GM18511 (cell line): ENCODE measurements around the gene AREG.
"Not testable (repeated sequence)": the region's sequence is repeated elsewhere in the genome, so short reads cannot be mapped to it uniquely, and the experiment has no call there.

Experiments used
- ATAC-seq: cut with Tn5 transposase; IDR thresholded peaks from one replicate; pipeline ENCODE4 v1.9.1; 2021; ENCODE audit warnings: mild to moderate bottlenecking, moderate library complexity; ENCODE audit not compliant: unreplicated experiment

AREG gene, protein sequence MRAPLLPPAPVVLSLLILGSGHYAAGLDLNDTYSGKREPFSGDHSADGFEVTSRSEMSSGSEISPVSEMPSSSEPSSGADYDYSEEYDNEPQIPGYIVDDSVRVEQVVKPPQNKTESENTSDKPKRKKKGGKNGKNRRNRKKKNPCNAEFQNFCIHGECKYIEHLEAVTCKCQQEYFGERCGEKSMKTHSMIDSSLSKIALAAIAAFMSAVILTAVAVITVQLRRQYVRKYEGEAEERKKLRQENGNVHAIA

DNA sequence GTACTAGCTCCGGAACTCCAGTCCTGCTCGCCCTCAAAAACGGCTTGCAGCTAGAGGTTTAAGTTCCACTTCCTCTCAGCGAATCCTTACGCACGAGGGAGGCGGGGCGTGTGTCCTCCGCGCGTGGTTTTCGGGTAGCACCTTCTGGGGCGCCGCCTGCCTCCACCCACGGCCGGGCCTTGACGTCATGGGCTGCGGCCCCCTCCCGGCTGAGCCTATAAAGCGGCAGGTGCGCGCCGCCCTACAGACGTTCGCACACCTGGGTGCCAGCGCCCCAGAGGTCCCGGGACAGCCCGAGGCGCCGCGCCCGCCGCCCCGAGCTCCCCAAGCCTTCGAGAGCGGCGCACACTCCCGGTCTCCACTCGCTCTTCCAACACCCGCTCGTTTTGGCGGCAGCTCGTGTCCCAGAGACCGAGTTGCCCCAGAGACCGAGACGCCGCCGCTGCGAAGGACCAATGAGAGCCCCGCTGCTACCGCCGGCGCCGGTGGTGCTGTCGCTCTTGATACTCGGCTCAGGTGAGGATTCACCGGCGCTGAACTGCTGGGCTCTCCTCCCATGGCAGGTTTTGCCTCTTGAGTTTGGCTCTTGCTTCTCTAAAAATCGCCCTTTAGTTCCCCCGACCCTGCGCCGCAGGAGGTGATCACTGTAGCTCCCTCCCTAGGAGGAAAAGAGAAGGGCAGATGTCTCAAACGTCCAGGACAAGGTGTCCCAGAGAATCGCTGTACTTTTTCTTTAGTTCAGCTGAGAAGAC lies at the start of gene AREG:
AREG (plus strand) TSS at position 246 of the 752 bp plus-strand sequence; CDS start at position 456, 210 bp downstream.
- ATAC-seq, result peak; percentile 92

DNA sequence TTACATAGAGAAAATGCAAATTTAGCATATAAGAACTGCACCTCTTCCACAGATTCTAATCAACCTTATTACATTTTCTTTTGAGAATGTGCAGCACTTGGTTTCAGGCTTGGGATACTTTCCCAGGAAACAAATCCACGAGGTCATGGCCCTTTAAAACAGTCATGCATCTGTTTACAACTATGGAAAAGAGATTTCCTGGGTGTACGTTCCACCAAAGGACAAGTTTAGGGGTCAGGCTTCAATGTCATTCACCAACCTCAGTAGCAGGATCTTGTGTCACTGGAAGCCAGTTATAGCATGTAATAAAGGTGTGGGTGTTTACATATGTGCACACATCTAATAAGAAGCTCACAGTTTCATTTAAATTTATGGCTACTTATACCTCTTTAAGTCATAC lies 49.3 kb upstream of the AREG start:
- no peak for ATAC-seq

DNA sequence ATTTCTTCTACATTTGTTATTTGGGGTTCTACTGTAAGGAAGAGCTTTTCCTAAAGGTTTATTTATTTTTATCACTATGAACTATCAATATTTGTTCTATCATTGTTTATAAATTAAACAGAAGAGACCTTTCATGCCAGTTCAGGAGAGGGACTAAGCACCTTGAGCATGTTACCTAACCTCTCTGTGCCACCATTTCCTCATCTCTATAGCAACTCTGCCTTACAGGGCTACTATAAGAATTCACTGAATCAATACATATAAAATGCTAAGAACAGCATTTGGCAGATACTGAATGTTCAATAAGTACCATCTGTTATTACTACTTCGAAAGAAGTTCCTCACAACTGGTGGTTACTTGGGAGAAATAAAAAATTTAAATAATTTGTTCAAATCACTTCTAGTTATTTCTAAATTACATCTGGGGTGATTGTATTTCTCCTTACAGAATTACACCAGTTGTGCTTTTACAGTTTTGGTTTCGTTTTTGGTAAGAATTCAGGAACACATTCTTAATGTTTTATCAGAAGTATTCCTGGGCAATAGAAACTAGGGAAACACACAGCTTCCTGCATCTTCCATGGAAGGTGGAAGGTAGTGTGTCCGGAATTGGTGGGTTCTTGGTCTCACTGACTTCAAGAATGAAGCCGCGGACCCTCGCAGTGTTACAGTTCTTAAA lies 47.0 kb upstream of the AREG start:
- ATAC-seq, result peak; percentile 60

DNA sequence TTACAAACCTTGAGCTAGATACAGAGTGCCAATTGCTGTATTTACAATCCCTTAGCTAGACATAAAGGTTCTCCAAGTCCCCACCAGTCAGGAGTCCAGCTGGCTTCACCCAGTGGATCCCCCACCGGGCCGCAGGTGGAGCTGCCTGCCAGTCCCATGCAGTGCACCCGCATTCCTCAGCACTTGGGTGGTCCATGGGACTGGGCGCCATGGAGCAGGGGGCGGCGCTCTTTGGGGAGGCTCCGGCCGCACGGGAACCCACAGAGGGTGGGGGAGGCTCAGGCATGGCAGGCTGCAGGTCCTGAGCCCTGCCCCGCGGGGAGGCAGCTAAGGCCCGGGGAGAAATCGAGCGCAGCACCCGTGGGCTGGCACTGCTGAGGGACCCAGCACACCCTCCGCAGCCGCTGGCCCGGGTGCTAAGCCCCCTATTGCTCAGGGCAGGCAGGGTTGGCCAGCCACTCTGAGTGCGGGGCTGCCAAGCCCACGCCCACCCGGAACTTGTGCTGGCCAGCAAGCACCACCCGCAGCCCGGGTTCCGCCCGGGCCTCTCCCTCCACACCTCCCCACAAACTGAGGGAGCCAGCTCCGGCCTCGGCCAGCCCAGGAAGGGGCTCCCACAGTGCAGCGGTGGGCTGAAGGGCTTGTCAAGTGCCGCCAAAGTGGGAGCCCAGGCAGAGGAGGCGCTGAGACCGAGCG lies 45.9 kb upstream of the AREG start:
- not testable (repeated sequence) for ATAC-seq

DNA sequence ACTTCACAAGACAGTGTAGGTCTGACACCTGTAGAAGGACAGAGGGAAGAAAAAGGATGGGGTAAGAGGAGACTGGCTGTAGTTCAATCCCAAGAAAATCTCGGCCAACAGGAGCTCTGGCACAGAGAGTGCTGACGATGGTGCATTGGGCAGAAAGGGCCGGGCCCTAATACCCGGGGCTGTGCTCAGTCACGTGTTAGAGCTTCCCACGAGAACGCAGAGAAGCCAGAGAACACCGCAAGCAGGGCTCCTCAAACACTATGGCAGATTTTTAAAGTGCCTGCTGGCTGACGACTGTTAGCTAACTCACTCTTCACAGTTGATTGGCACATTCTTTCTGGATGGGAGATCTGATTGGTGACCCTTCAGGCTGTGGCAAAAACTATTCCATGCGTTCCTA lies 44.5 kb upstream of the AREG start:
- no peak for ATAC-seq

DNA sequence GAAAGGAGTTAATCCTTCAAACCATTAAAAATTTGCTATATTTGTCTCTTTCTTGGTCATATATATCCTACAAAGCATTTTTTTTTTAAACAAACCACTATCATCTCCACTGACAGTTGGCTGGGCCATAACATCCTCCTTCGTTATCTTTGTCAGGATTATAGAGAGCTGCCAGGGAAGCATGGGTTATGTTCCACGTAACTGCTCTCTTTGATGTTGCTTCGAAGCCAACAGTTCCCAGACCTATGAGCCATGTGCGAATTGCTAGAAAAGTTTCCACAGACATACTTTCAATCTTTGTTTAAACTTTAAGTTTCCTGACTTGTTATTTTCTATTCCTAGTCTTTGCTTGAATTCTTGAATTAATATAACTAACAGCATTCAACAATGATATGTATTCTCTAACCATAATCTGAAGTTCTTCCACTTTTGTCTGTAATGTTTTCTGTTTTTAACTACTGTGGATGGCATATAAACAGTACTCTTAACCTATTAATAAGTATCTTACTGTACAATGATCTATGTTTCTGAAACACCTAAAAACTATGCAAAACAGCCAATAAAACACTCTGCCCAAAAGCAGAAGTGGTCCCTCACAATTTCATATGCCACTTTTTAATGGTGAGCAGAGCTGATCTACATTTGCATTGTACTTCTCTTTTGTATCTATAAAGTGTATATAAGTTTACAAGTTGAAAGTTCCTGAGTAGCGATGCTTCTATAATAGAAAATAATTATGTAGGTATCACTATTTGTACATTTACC lies 42.1 kb upstream of the AREG start:
- ATAC-seq, result peak; percentile 98

DNA sequence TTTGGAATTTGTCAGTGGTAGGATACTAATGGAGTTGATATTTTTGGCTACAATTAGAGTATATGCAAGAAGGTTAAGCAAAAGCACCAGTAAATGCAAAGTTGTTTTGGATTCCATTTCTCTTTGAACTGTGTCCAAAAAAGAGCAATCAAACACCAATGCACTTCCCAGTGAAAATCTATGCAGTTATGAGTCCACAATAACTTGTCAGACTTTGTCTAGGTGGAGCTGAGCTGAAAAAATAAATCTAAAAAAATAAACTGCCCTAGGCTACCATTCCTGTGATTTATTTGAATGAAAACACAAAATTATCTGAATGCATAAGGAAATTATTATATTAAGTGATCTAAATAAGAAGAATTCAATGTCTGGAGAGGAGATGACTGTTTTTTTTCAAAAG lies 37.0 kb upstream of the AREG start:
- no peak for ATAC-seq

DNA sequence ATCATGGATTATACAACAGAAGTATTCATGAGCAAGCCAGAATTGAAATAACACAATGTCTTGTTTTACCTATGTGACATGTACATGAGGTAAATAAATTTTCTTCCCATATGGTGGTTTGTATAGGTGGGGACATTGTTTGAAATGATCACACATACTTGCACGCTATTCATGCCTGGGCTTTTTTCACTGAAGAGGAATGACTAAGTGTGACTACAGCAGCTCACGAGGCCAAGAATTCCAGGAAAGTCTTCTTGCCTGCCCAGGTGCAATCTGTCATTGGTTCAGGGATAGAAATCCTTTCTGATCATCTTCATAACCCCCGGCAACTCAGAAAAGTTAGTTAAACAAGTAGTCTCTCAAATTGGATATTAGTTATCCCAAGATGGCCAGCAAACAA lies 36.3 kb upstream of the AREG start:
- no peak for ATAC-seq

DNA sequence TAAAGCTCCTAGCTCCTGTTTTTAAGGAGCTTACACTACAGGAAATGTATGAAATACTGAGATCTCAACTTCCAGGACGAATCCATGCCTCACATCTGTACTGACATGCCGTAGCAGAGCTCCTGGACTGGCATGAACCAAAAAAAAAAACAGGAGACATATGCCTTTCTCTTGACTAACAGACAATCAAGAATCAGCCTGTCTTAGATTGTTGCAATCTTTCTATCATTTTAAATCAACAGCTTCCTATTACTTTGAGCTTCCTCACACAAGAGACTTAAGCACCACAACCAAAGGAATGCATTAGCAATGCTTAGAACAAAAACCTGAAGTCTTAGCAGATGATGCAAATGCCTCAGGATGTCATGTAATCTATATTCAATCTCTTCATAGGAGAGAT lies 34.7 kb upstream of the AREG start:
- no peak for ATAC-seq

DNA sequence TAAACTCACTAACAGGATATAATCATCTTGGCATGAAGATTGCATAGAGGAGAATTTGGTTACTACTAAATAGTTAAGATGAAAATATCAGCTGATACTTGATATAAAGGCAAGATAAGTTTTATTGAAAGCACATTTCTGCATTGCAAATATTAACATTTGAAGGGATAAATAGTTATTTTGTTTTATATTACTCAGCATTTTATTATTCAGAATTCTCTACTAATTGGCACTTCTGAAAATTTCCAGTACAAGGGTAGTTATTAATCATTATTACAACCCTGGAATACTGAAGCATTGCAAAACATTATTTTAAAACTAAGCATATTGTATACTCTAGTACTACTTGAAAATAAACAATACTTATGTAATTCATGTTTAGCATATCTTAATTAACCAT lies 32.7 kb upstream of the AREG start:
- no peak for ATAC-seq

DNA sequence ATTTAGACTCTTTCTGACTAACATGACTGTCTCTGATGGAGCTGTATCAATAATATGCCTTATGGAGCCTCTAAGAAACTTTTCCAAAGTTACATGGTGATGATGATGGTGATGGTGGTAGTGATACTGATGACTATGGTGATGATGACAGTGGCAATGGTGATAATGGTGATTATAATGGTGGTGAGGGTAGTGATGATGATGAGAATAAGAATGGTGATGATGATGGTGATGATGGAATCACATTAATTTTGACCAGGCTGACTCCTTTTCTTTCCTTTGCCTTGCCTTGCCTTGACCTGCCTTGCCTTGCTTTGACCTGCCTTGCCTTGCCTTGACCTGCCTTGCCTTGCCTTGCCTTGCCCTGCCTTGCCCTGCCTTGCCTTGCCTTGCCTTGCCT lies 31.7 kb upstream of the AREG start:
- no peak for ATAC-seq

DNA sequence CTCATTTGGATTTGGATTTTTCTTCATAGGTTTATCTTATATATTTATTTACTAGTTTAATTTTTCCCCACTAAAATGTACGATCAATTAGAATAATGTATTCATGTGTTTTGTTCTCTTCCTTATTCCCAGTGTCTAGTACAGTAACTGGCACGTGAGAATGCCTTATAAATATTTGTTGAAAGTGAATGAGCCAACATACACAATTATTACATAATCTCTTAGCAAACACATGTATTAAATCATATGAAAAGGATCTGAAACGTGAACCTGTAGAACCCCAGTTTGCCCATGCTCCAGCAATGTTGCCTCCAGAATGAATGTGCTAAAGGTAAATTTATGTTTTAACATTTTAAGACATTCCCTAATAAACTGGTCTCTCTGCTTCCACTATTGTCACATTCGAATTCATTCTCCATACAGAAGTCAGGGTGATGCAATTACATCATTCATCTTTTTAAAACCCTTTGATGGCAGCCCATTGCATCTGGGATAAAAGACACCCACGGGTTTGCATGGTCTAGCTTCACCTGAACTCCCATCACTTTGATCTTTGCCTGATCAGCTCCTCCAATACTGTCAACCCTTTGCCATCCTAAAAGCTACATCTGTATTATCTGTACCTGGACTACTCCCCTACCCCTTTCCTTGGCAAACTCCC lies 30.7 kb upstream of the AREG start:
- no peak for ATAC-seq

DNA sequence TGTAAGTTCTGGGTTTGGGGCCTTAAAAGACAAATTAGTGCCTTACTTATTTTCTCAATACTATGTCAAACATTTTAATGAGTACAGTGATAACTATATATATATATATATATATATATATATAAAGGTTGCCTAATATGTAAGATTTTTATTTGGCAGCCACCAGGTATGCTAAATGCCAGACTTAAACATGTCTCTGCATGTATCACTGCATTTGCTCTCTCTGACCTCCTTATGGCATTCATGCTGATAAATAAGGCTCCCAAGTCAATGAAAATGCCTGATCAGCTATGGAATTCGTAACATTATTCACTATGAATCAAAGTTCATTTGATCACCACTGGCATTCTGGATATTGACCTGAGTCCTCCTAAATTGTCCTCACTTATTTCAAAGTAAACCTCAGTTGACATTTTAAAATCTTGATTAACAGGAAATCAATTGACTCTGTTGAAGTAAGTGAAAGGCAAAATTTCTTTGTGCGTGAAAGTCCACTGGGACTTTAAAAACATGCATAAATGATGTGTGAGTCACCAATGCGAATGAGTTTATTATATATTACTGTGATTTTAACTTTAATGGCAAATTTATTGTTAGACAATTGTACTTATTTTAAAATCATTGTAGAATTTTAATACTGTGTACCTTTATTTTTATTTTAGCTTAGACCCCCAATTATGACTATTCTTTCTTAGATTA lies 29.2 kb upstream of the AREG start:
- no peak for ATAC-seq

DNA sequence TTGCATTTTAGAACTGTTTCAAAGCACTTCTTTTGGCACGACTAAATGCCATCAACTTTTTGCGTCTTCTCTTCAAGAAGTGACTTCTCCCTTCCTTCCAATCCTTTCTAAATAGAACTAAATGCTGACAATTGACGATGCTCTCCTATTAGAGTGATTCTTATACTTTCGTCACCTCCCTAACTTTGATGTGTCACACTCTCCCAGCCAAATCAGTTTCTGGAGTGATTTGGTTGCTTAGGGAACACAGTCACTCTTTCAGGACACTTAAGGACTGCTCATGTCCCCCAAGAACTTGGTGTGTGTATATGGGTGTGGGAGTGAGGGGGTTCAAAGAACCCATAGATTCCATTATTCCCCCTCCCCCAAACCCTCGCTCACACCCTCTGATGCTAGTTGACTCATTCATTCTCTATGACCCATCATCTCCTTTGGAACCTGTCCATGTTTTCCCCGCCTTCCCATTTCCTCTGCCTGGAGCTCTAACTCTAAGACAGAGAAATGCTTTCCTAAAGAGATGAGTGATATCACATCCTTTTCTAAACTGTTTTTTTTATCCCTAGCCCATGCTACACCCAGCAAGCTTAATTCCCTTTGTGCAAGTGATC lies 26.8 kb upstream of the AREG start:
- ATAC-seq, result no peak

DNA sequence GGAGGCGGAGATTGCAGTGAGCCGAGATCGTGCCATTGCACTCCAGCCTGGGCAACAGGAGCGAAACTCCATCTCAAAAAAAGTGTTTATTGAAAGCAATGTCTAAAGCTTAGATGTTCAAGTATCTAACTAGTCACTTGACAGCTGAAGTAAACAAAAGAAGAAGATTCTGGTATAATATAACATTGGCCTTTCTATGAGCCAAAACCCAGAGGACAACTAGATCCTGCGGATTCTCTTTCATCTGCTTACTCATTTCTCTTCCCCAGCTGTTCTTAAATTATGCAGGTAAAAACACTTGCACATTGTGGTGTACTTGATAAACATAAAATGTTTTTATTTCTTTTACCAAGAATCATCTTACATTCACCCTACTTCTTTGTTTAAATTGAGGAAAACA lies 24.1 kb upstream of the AREG start:
- ATAC-seq, result no peak

DNA sequence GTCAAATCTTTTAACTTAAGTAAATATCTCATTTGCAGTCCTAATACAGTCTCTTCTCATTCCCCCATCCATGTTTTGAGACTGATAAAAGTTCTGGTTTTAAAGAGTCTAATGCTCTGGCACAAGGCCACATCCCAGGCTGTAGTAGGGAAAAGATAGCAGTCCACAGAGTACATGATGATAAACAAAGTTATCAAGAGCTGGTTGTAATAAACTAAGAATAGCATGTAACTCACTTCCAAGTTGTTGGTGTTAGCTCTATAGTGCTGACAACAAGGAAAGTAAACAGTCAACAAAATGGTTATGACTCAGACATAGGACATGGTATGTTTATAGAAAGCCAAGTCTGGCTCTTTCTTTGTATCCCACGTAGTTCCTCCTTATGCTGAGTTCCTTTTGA lies 21.8 kb upstream of the AREG start:
- no peak for ATAC-seq

DNA sequence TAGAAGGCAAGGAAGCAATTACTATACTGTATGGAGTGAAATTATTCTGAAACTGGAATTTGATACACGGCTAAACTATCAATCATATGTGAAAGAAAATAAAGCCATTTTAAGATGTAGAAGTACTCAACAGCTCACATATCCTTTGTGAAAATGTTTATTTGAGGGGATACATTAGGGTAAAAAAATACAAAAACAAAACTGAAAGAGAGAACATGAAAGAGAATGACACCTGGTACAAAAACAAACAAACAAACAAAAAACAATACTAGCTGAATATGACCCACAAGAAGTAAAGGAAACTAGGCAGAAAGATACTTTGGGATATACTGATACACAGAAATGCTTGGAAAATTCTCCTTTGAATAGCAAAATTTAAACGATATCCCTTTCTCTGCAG lies 20.8 kb upstream of the AREG start:
- no peak for ATAC-seq

DNA sequence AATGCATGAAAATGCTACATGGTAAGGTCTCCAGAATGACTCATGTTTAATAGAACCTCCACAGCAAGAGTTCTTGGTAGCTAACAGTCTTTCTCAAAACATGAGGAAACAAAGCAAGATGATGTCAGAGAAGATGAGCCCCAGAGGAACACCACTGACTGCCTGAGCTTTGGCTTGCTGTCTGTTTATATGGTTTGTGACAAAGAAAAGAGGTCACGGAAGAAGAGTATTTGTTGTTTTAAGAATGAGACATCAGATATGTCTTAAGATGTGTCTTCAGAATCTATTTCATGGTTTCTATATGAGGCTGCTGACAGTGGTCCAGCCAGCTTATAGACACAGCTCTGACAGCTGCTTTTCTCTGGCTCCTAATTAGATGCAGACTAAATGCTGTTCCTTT lies 18.8 kb upstream of the AREG start:
- ATAC-seq, result no peak

DNA sequence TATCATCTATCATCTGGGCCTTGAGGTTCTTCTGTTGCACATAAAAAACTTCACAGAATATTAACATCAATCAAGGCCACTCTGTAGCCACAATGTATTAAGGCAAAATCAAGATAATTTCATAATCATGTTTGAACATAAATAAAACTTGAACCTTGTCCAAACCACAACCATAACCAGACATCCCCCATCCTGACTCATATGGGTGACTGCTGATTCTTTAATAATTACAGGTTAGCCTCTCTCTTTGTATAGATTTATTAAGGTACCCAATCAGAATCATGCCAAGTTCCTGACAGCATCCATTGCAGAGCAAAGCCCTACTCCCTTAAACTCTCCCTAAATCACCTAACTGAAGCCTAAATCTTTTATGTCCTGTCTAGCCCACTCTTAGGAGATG lies 16.7 kb upstream of the AREG start:
- ATAC-seq, result no peak
